Endometrial microvascular endothelial cells (primary cell): Measurements from ENCODE around the gene RAB3GAP1. TPM values are rescaled to one million over a fixed set of nuclear protein-coding genes. Genes with fewer than 3 reads are reported as not detected.

Source experiments
- in situ Hi-C: cut with HindIII; loops from 2 replicates; pipeline ENCODE4 v1.10.0; 2017; ENCODE audit warnings: low sequenced_read_pairs, low pct_unique_long_range_greater_than_20kb; ENCODE audit errors: inconsistent ontology term
- total RNA-seq: library from RNA; depleted of rRNA; stranded (reverse); fragments of >200 nt; gene quantifications from one replicate; pipeline ENCODE4 v1.2.3, GENCODE V29; 2015; ENCODE audit errors: inconsistent ontology term

RAB3GAP1 gene
- total RNA-seq, 1 donor from 2014 or later: 36.6 TPM

- in situ Hi-C loops: no loop called here
Measured at GRCh38 chr2:135183822-135184221, 131.7 kb downstream of the RAB3GAP1 start.

GRCh38 chr2:135186054-135186453 lies 134.0 kb downstream of the RAB3GAP1 start:
- in situ Hi-C loops: no loop called here

- in situ Hi-C loops: no loop called here
Measured at GRCh38 chr2:135187270-135187669, 135.2 kb downstream of the RAB3GAP1 start.

GRCh38 chr2:135189148-135189547 lies 137.1 kb downstream of the RAB3GAP1 start:
- in situ Hi-C loops: no loop called here

- in situ Hi-C loops: no loop called here
Measured at GRCh38 chr2:135190799-135191198, 138.7 kb downstream of the RAB3GAP1 start.

GRCh38 chr2:135198481-135198880 lies 146.4 kb downstream of the RAB3GAP1 start:
- in situ Hi-C loops: no loop called here

- in situ Hi-C loops: no loop called here
Measured at GRCh38 chr2:135202751-135203150, 150.7 kb downstream of the RAB3GAP1 start.

GRCh38 chr2:135203944-135204343 lies 151.9 kb downstream of the RAB3GAP1 start:
- in situ Hi-C loops: no loop called here

GRCh38 chr2:135208016-135208415 lies 155.9 kb downstream of the RAB3GAP1 start:
- in situ Hi-C loops: no loop called here

GRCh38 chr2:135212757-135213156 lies 160.7 kb downstream of the RAB3GAP1 start:
- in situ Hi-C loops: no loop called here

GRCh38 chr2:135218426-135218825 lies 166.3 kb downstream of the RAB3GAP1 start:
- in situ Hi-C loops: no loop called here

GRCh38 chr2:135219226-135219625 lies 167.1 kb downstream of the RAB3GAP1 start:
- in situ Hi-C loops: no loop called here

Other genes with a start within 250 kb of the RAB3GAP1 start
- not detected for gene ACMSD, start 213.7 kb upstream of the RAB3GAP1 start, total RNA-seq
- 13.7 TPM for gene CCNT2, start 133.5 kb upstream of the RAB3GAP1 start, total RNA-seq
- not detected for gene MAP3K19, start 4.8 kb upstream of the RAB3GAP1 start, total RNA-seq